Stimulated activated effector memory CD8-positive, alpha-beta T cell treated with anti-CD3 and anti-CD28 coated beads, Interleukin-12 subunit alpha, Interleukin-12 subunit beta, amount 100 ng/mL, for 72 hours (primary cell): ENCODE measurements around the gene GSG1.
"Not testable (repeated sequence)": the region's sequence is repeated elsewhere in the genome, so short reads cannot be mapped to it uniquely, and the experiment has no call there.

Source experiments
- ATAC-seq: fragments of 150-1000 bp; cut with Tn5 transposase; 2 replicates; pipeline ENCODE4 v1.10.0; 2021
- DNase-seq, 2 donors: peaks; one replicate each; pipeline ENCODE4 v3.0.0; 2021 to 2022; ENCODE audit warnings: low spot score in 2 of 2
- H3K27ac Mint-ChIP-seq: one replicate; pipeline ENCODE4 v1.8.0; 2022; ENCODE audit warnings: mild to moderate bottlenecking, mixed read lengths
- H3K36me3 Mint-ChIP-seq: one replicate; pipeline ENCODE4 v1.8.0; 2022; ENCODE audit warnings: mild to moderate bottlenecking, mixed read lengths
- H3K4me1 Mint-ChIP-seq: one replicate; pipeline ENCODE4 v1.8.0; 2022; ENCODE audit warnings: mixed read lengths
- H3K4me3 Mint-ChIP-seq: one replicate; pipeline ENCODE4 v1.8.0; 2022; ENCODE audit warnings: mild to moderate bottlenecking, mixed read lengths
- H3K9me3 Mint-ChIP-seq: one replicate; pipeline ENCODE4 v1.8.0; 2022; ENCODE audit warnings: mixed read lengths

Gene GSG1

DNA sequence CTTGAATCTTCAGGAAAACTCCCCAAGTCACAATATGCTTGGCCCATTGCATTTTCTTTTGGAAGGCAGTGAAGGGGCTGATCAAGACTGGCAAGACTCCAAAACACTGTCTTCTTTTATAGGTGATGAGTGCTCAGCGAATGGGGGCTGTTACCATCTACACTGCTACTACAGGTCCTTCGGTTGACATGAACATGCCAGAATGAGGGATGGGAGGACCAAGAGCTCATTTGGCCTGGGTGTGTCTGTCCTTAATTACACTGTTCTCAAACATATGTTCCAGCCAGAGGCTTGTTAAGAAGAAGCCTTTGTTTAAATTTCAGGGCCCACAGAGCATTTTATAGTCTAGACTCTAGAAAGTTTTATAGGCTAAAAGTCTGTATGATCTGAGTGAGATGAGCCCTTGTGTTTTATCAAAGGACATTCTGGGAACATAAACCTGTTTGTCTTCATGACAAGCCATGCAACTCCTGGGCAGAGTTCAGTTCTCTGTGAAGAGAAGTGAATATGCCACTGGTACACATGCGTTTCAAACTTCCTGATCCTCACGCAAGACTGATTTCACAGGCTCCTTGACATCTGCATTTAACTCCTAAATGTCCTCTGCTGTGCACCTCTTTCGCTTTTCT lies 64.0 kb downstream of the GSG1 start:
- ATAC-seq (no peak), DNase-seq (no peak)
- no peaks in the 10 kb centered on the region for H3K9me3 Mint-ChIP-seq
- no peak overlapping the region for H3K27ac Mint-ChIP-seq
- H3K4me3 Mint-ChIP-seq: no peak overlapping the region
- H3K36me3 Mint-ChIP-seq: no peaks in the 10 kb centered on the region
- no peaks in the 10 kb centered on the region for H3K4me1 Mint-ChIP-seq

DNA sequence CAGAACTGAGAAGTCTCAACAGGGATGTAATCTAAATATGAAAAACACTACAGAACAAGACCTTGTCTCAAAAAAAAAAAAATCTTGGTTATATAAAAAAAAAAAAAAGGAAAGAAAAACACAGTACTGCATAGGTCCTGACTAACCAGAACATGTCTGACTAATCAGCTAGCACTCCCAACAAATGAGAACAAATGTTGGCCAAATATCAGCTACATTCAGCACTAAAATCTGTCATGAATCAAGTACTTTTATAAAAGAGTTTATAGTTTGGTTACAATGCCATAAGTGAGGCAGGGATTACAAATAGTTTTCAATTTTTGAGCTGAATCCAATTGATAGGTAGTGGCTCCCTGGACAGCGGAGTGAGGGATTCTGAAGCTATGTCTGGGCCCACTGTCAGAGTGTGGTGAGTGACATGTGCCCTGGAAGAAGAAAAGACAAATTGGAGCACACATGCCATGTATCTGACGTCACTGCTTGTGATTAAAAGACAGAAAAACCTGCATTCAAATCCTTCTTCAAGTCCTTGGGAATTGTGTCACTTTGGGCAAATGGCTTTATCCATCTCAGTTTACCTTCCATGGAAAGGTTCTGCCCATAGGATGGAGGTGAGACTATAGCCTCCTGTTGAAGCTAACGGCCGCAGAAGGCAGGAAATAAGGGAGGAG lies 64.8 kb downstream of the GSG1 start:
- no peak for ATAC-seq
- Mint-ChIP-seq H3K27ac (no peak overlapping the region), H3K4me1 (no peaks in the 10 kb centered on the region), H3K36me3 (no peaks in the 10 kb centered on the region), H3K9me3 (no peaks in the 10 kb centered on the region), H3K4me3 (no peak overlapping the region)
- DNase-seq: no peak

DNA sequence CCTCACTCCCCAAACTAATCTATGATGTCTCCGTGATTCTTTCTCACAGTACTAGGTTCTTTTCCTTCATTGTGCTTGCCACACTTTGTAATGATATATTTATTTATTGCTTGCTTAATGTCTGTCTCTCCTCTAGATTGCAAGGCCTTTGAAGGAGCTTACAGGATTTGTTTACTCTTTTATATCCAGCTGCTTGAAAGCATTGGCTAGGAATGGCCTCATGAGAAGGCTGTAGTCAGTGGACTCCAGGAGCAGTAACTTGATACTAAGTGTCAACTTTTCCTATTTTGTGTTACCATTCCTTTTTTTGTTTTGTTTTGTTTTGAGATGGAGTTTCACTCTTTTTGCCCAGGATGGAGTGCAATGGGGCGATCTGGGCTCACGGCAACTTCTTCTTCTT lies 66.6 kb downstream of the GSG1 start:
- Mint-ChIP-seq H3K4me1 (no peaks in the 10 kb centered on the region), H3K9me3 (no peaks in the 10 kb centered on the region), H3K4me3 (no peak overlapping the region), H3K27ac (no peak overlapping the region), H3K36me3 (no peaks in the 10 kb centered on the region)
- no peak for DNase-seq
- ATAC-seq: no peak

DNA sequence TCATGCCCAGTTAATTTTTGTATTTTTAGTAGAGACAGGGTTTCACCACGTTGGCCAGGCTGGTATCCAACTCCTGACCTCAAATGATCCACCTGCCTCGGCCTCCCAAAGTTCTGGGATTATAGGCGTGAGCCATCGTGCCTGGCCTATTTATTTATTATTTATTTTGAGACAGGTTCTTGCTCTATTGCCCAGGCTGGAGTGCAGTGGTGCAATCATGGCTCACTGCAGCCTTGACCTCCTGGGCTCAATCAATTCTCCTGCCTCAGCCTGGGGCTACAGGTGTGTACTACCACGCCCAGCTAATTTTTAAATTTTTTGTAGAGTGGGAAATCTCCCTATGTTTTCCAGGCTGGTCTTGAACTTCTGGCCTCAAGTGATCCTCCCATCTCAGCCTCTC lies 68.1 kb downstream of the GSG1 start:
- not testable (repeated sequence) for H3K4me1 Mint-ChIP-seq, H3K36me3 Mint-ChIP-seq, H3K4me3 Mint-ChIP-seq, H3K9me3 Mint-ChIP-seq, H3K27ac Mint-ChIP-seq, DNase-seq, ATAC-seq
